Measurements from ENCODE around the gene MGAT5.

The MGAT5 gene

GRCh38 chr2:134212746-134213145 lies 41.1 kb upstream of the MGAT5 start:
- no peak for ATAC-seq
- TF ChIP-seq ARNTL (CRISPR knock-in tag; IDR thresholded peaks at IDR 0.05; ENCODE audit: borderline replicate concordance, low read depth): no peak

GRCh38 chr2:134216152-134216829 lies 37.6 kb upstream of the MGAT5 start:
- ATAC-seq: no peak
- TF ChIP-seq BACH2 (CRISPR knock-in tag; IDR thresholded peaks at IDR 0.05; ENCODE audit: borderline replicate concordance) (no peak), ESRRG (CRISPR knock-in tag; IDR thresholded peaks at IDR 0.05) (no peak), POU6F1 (CRISPR knock-in tag; IDR thresholded peaks at IDR 0.05; ENCODE audit: borderline replicate concordance, low read depth) (no peak), TCF4 (CRISPR knock-in tag; IDR thresholded peaks at IDR 0.05; ENCODE audit: borderline replicate concordance) (no peak), OSR1 (CRISPR knock-in tag; IDR thresholded peaks at IDR 0.05) (no peak), ZFP3 (CRISPR knock-in tag; IDR thresholded peaks at IDR 0.05) (no peak)

GRCh38 chr2:134217351-134217750 lies 36.5 kb upstream of the MGAT5 start:
- TF ChIP-seq PPARA (CRISPR knock-in tag; IDR thresholded peaks at IDR 0.05; ENCODE audit: borderline replicate concordance) (no peak), RARB (CRISPR knock-in tag; IDR thresholded peaks at IDR 0.05) (no peak), POU6F1 (CRISPR knock-in tag; IDR thresholded peaks at IDR 0.05; ENCODE audit: borderline replicate concordance, low read depth) (no peak), ZNF565 (CRISPR knock-in tag; conservative IDR thresholded peaks at IDR 0.05; ENCODE audit: low read depth) (no peak), GLIS3 (CRISPR knock-in tag; IDR thresholded peaks at IDR 0.05) (no peak), CSDC2 (CRISPR knock-in tag; IDR thresholded peaks at IDR 0.05) (no peak), TCF4 (CRISPR knock-in tag; IDR thresholded peaks at IDR 0.05; ENCODE audit: borderline replicate concordance) (no peak), CREB5 (CRISPR knock-in tag; IDR thresholded peaks at IDR 0.05; ENCODE audit: low read depth) (no peak), OSR1 (CRISPR knock-in tag; IDR thresholded peaks at IDR 0.05) (no peak), ESRRG (CRISPR knock-in tag; IDR thresholded peaks at IDR 0.05) (no peak), CSRNP3 (CRISPR knock-in tag; IDR thresholded peaks at IDR 0.05) (no peak), PATZ1 (CRISPR knock-in tag; IDR thresholded peaks at IDR 0.05; ENCODE audit: borderline replicate concordance) (no peak), ZNF70 (CRISPR knock-in tag; IDR thresholded peaks at IDR 0.05) (no peak), TOX (CRISPR knock-in tag; IDR thresholded peaks at IDR 0.05; ENCODE audit: borderline replicate concordance) (no peak), SNAI2 (CRISPR knock-in tag; IDR thresholded peaks at IDR 0.05) (no peak), BACH2 (CRISPR knock-in tag; IDR thresholded peaks at IDR 0.05; ENCODE audit: borderline replicate concordance) (no peak), ZC3H10 (CRISPR knock-in tag; IDR thresholded peaks at IDR 0.05) (no peak), ISL1 (CRISPR knock-in tag; IDR thresholded peaks at IDR 0.05) (no peak), ZFP3 (CRISPR knock-in tag; IDR thresholded peaks at IDR 0.05) (no peak)
- no peak for ATAC-seq

GRCh38 chr2:134217924-134218323 lies 35.9 kb upstream of the MGAT5 start:
- no peak for ATAC-seq

More at GRCh38 chr2:134217924-134218323, 35.9 kb upstream of the MGAT5 start:
- TF ChIP-seq CSDC2 (CRISPR knock-in tag; IDR thresholded peaks at IDR 0.05) (no peak), POU6F1 (CRISPR knock-in tag; IDR thresholded peaks at IDR 0.05; ENCODE audit: borderline replicate concordance, low read depth) (no peak), GLIS3 (CRISPR knock-in tag; IDR thresholded peaks at IDR 0.05) (no peak), ARNTL (CRISPR knock-in tag; IDR thresholded peaks at IDR 0.05; ENCODE audit: borderline replicate concordance, low read depth) (no peak), RARB (CRISPR knock-in tag; IDR thresholded peaks at IDR 0.05) (no peak), TOX (CRISPR knock-in tag; IDR thresholded peaks at IDR 0.05; ENCODE audit: borderline replicate concordance) (no peak), CSRNP3 (CRISPR knock-in tag; IDR thresholded peaks at IDR 0.05) (no peak), ZFP30 (CRISPR knock-in tag; IDR thresholded peaks at IDR 0.05) (no peak), ZNF565 (CRISPR knock-in tag; conservative IDR thresholded peaks at IDR 0.05; ENCODE audit: low read depth) (no peak), ZC3H10 (CRISPR knock-in tag; IDR thresholded peaks at IDR 0.05) (no peak), ESRRG (CRISPR knock-in tag; IDR thresholded peaks at IDR 0.05) (no peak), OSR1 (CRISPR knock-in tag; IDR thresholded peaks at IDR 0.05) (no peak), ZNF8 (CRISPR knock-in tag; IDR thresholded peaks at IDR 0.05) (no peak)
